Stimulated activated naive B cell treated with anti-CD40 and anti-IgM and Interleukin-4, amounts not matched to agents 10 μg/mL and 1 μg/mL and 100 μg/mL, for 72 hours (primary cell): Measurements from ENCODE around the gene RGMA.
A peak's percentile ranks its signal among the peaks of the same experiment; 100 is the strongest.

ENCODE experiments used
- ATAC-seq, 2 donors: fragments of 150-1000 bp; cut with Tn5 transposase; replicated peaks; 2 replicates each; pipeline ENCODE4 v1.10.0; 2021; ENCODE audit warnings: moderate library complexity in 1 of 2
- DNase-seq: peaks from one replicate; pipeline ENCODE4 v3.0.0; 2021
- H3K27ac Mint-ChIP-seq: one replicate; pipeline ENCODE4 v1.8.0; 2022; ENCODE audit warnings: mild to moderate bottlenecking, mixed read lengths
- H3K27me3 Mint-ChIP-seq, 2 donors: one replicate each; pipeline ENCODE4 v1.8.0; 2022; ENCODE audit warnings: mixed read lengths in 2 of 2
- H3K36me3 Mint-ChIP-seq, 2 donors: one replicate each; pipeline ENCODE4 v1.8.0; 2022; ENCODE audit warnings: mixed read lengths in 2 of 2, mild to moderate bottlenecking in 1 of 2
- H3K4me1 Mint-ChIP-seq, 2 donors: one replicate each; pipeline ENCODE4 v1.8.0; 2022; ENCODE audit warnings: mixed read lengths in 2 of 2, mild to moderate bottlenecking in 1 of 2
- H3K4me3 Mint-ChIP-seq, 2 donors: one replicate each; pipeline ENCODE4 v1.8.0; 2022; ENCODE audit warnings: mild to moderate bottlenecking in 2 of 2, mixed read lengths in 2 of 2, moderate library complexity in 1 of 2
- H3K9me3 Mint-ChIP-seq, 2 donors: one replicate each; pipeline ENCODE4 v1.8.0; 2022; ENCODE audit warnings: mixed read lengths in 2 of 2, mild to moderate bottlenecking in 1 of 2

Gene RGMA

GRCh38 chr15:93024716-93025624, 64.0 kb downstream of the RGMA start:
- H3K4me1 Mint-ChIP-seq = peaks cover 37 to 67% of the 10 kb centered on the region in 2 donors
- DNase-seq = no peak
- H3K9me3 Mint-ChIP-seq = no peaks in the 10 kb centered on the region
- peak overlapping the region; percentile 76 for H3K27ac Mint-ChIP-seq
- H3K4me3 Mint-ChIP-seq = no peak overlapping the region
- no peaks in the 10 kb centered on the region for H3K27me3 Mint-ChIP-seq
- ATAC-seq = no peak
- peaks cover 55 to 74% of the 10 kb centered on the region in 2 donors for H3K36me3 Mint-ChIP-seq

GRCh38 chr15:93024293-93024692, 64.7 kb downstream of the RGMA start:
- H3K36me3 Mint-ChIP-seq = peaks cover 59 to 77% of the 10 kb centered on the region in 2 donors
- DNase-seq = no peak
- no peaks in the 10 kb centered on the region for H3K9me3 Mint-ChIP-seq
- no peak overlapping the region for H3K4me3 Mint-ChIP-seq
- no peaks in the 10 kb centered on the region for H3K27me3 Mint-ChIP-seq
- peak overlapping the region; percentile 76 for H3K27ac Mint-ChIP-seq
- ATAC-seq = no peak
- peaks cover 33 to 64% of the 10 kb centered on the region in 2 donors for H3K4me1 Mint-ChIP-seq

DNA sequence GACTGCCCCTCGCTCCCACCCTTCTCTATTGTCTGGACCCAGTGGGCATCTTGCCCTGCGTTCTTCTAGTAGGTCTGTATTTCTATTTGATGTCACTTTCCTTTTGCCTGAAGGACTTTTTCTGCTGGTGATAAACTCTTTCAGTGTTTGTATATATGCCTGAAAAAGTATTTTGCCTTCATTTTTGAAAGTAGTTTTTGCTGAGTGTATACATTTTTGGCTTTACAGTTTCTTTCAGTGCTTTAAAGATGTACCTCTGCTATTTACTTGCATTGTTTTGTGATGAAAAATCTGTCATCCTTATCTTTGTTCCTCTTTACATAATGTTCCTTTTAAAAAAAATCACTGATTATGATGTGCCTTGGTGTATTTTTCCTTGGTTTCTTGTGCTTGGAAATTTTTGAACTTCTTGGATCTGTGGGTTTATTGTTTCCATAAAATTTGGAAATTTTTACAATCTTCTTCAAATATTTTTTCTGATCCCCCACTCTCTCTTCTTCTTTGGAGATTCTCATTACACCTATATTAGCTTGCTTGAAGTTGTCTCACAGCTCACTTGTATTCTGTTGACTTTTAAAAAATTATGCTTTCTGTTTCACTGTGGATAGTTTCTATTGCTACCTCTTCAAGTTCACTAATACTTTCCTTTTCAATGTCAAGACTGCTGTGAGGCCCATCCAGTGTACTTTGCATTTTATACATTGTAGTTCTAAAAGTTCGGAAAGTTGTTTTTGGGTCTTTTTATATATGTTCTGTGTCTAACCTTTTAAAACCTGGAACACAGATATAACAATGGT, 67.8 kb downstream of the RGMA start:
- H3K4me3 Mint-ChIP-seq = no peak overlapping the region
- H3K36me3 Mint-ChIP-seq = peaks cover 67 to 86% of the 10 kb centered on the region in 2 donors
- peak overlapping the region; percentile 14 for H3K27ac Mint-ChIP-seq
- no peaks in the 10 kb centered on the region for H3K9me3 Mint-ChIP-seq
- no peaks in the 10 kb centered on the region for H3K27me3 Mint-ChIP-seq
- peaks cover 32 to 51% of the 10 kb centered on the region in 2 donors for H3K4me1 Mint-ChIP-seq
- DNase-seq (no peak), ATAC-seq (peak in 1 of 2 donors; percentile 32)

- Mint-ChIP-seq H3K27ac (peak overlapping the region; percentile 4), H3K4me3 (no peak overlapping the region), H3K27me3 (no peaks in the 10 kb centered on the region), H3K4me1 (peaks cover 26 to 43% of the 10 kb centered on the region in 2 donors), H3K9me3 (no peaks in the 10 kb centered on the region), H3K36me3 (peaks cover 69 to 88% of the 10 kb centered on the region in 2 donors)
- no peak for DNase-seq
- no peak for ATAC-seq
Measured at GRCh38 chr15:93019971-93020370, 69.0 kb downstream of the RGMA start.

DNA sequence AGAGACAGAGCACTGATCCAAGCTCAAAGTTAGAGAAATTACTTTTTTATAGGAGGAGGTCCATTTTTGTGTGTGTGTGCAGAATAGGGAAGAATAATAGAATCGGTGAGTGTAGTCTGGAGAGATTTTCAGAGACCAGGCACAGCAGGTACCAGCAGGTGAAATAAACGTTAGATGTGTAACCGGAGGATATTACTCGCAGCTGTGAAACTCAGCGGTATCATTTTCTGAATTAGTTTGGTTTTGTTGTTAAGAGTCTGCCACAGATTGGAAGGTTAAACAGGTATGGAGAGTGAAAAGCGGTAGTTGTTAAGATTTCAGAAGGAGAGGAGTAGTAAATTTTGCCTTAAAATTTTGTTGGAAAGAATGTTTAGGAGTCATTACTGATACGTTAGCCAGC, 69.9 kb downstream of the RGMA start:
- peaks cover 70 to 88% of the 10 kb centered on the region in 2 donors for H3K36me3 Mint-ChIP-seq
- no peak overlapping the region for H3K4me3 Mint-ChIP-seq
- H3K27ac Mint-ChIP-seq = peak overlapping the region; percentile 27
- peaks cover 19 to 34% of the 10 kb centered on the region in 2 donors for H3K4me1 Mint-ChIP-seq
- DNase-seq = no peak
- no peaks in the 10 kb centered on the region for H3K9me3 Mint-ChIP-seq
- ATAC-seq = no peak
- H3K27me3 Mint-ChIP-seq = no peaks in the 10 kb centered on the region

GRCh38 chr15:93018574-93018973, 70.4 kb downstream of the RGMA start:
- Mint-ChIP-seq H3K4me1 (peaks cover 18 to 33% of the 10 kb centered on the region in 2 donors), H3K9me3 (no peaks in the 10 kb centered on the region), H3K27ac (peak overlapping the region; percentile 64), H3K4me3 (no peak overlapping the region), H3K27me3 (no peaks in the 10 kb centered on the region), H3K36me3 (peaks cover 69 to 85% of the 10 kb centered on the region in 2 donors)
- ATAC-seq = no peak
- DNase-seq = no peak

GRCh38 chr15:93017526-93017925, 71.5 kb downstream of the RGMA start:
- Mint-ChIP-seq H3K36me3 (peaks cover 68 to 85% of the 10 kb centered on the region in 2 donors), H3K4me3 (no peak overlapping the region), H3K27me3 (no peaks in the 10 kb centered on the region), H3K27ac (no peak overlapping the region), H3K9me3 (no peaks in the 10 kb centered on the region), H3K4me1 (peaks cover 11 to 22% of the 10 kb centered on the region in 2 donors)
- ATAC-seq = no peak
- DNase-seq = no peak

DNA sequence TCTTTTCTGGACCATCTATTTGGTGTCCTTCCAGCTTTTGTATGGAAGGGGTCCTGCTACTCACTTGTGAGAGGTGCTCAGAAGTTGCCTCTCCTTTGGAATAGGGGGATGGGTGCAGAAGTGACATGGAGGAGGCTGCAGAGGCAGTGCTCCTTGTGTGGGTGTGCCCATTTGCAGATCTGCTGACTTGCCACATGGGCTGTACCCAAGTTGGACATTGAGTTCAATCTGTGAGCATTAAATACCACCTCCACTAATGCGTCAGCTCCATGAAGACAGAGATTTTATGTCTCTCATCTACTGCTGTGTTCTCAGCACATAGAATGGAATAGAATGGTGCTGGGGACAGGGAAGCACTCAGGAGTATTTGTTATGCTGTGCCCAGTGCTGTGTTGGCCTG, 76.2 kb downstream of the RGMA start:
- H3K9me3 Mint-ChIP-seq = no peaks in the 10 kb centered on the region
- no peaks in the 10 kb centered on the region for H3K4me1 Mint-ChIP-seq
- H3K27ac Mint-ChIP-seq = no peak overlapping the region
- no peak overlapping the region for H3K4me3 Mint-ChIP-seq
- DNase-seq = no peak
- H3K36me3 Mint-ChIP-seq = peaks cover 49 to 66% of the 10 kb centered on the region in 2 donors
- ATAC-seq = no peak
- no peaks in the 10 kb centered on the region for H3K27me3 Mint-ChIP-seq

DNA sequence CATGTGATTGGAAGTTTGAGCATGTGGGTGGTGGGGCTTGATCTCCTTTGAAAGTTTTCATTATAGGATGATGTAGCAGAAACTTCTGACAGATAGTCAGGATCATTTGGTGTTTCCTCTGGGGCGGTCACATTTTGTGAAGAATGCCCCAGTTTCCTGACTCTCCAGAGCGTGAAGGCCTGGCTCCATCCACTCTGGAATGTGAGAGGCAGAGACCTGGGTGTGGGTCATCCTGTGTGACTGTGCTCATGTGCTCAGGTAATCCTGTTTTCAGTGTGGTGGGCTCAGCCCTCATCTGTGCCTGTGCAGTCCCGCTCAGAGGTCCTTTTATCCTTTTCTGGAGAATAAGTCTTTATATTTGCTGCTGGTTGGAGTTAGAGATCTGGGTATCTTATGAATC, 81.0 kb downstream of the RGMA start:
- peaks cover 33 to 64% of the 10 kb centered on the region in 2 donors for H3K36me3 Mint-ChIP-seq

DNA sequence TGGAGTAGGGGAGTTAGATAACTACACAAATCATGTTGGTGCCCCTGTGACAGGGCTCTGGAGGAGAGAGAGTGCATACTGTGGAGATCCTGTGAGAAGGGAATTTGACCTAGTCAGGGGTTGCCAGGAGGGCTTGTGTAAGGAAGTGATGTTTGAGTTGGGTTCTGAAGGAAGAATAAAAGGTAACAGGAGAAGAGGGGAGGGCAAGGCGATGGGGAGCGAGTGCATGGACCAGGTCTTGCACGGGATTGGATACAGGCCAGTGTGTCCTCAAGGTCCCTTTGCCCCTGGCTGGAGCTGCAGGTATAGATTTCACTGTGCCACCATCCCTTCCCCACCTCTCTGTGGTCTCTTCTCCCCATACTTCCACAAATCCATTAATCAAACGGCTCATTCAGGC, 83.9 kb downstream of the RGMA start:
- peaks cover 0 to 15% of the 10 kb centered on the region in 2 donors for H3K4me1 Mint-ChIP-seq
- peak overlapping the region; percentile 48 for H3K27ac Mint-ChIP-seq
- no peaks in the 10 kb centered on the region for H3K27me3 Mint-ChIP-seq
- no peak for ATAC-seq
- H3K36me3 Mint-ChIP-seq = peaks cover 41 to 68% of the 10 kb centered on the region in 2 donors
- H3K9me3 Mint-ChIP-seq = no peaks in the 10 kb centered on the region
- no peak for DNase-seq
- peak overlapping the region in 1 of 2 donors; percentile 3 for H3K4me3 Mint-ChIP-seq

More for the DNA sequence above, 81.0 kb downstream of the RGMA start:
- no peak for ATAC-seq
- peak overlapping the region; percentile 28 for H3K27ac Mint-ChIP-seq
- H3K4me3 Mint-ChIP-seq = no peak overlapping the region
- H3K27me3 Mint-ChIP-seq = no peaks in the 10 kb centered on the region
- DNase-seq = no peak
- H3K4me1 Mint-ChIP-seq = no peaks in the 10 kb centered on the region
- no peaks in the 10 kb centered on the region for H3K9me3 Mint-ChIP-seq

DNA sequence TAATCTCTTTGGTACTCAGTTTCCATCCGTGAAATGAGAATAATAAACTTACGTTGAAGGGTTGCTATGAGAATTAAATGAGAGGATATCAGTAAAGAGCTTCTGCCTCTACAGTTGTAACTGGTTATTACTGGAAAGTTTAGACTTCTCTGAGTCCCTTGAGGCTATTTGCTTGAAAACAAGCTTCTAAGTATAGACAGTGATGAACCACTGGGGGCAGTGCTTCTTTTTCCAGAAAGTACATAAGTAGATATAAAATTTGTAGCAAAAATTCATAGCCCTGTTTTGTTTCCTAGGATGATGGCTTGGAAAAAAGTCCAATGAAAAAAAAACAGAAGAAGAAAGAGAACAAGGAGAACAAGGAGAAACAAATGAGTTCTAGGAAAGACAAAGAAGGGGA, 87.1 kb downstream of the RGMA start:
- Mint-ChIP-seq H3K27me3 (no peaks in the 10 kb centered on the region), H3K36me3 (peaks cover 43 to 78% of the 10 kb centered on the region in 2 donors), H3K4me1 (peaks cover 0 to 16% of the 10 kb centered on the region in 2 donors), H3K27ac (peak overlapping the region; percentile 3), H3K4me3 (no peak overlapping the region), H3K9me3 (no peaks in the 10 kb centered on the region)
- ATAC-seq (no peak), DNase-seq (no peak)

DNA sequence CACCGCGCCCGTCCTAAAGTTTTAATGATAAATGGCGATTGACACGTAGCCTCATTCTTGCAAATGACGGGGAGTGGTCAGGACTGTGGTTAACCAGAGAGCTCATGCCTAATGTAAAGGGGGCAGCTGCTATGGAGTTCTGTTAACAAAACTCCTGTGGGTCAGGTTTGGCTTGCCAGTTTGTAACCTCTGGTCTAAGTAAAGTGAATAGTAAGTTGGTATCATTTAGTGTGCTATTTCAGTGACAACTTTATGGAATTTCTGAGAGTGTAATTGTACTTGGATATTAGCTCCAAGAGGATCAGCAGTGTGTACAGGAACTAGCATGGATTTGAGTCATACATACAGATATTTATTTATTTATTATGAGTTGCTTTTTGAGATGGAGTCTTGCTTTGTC, 87.9 kb downstream of the RGMA start:
- no peaks in the 10 kb centered on the region for H3K9me3 Mint-ChIP-seq
- H3K27me3 Mint-ChIP-seq = no peaks in the 10 kb centered on the region
- no peak overlapping the region for H3K27ac Mint-ChIP-seq
- DNase-seq (no peak), ATAC-seq (no peak)
- peaks cover 0 to 16% of the 10 kb centered on the region in 2 donors for H3K4me1 Mint-ChIP-seq
- H3K36me3 Mint-ChIP-seq = peaks cover 47 to 81% of the 10 kb centered on the region in 2 donors
- no peak overlapping the region for H3K4me3 Mint-ChIP-seq

DNA sequence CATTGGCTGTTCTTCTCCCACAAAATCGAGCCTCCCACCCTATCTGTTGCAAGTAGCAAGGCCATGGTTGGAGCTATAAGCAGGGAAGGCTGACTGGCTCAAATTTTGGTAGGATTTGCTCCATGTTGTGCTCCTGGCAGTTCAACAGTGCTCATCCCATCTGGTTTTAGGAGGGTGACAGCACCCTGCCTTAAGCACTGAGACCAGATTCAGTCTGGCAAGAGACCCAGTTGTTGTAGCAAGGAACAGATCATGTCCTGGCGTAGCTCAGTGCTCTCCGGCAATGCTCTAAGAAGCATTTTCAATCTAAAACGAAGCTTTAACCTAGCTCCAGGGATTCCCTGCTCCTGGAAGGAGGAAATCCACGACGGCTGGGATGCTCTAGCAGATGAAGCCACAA, 91.2 kb downstream of the RGMA start:
- Mint-ChIP-seq H3K27ac (no peak overlapping the region), H3K36me3 (peaks cover 55 to 73% of the 10 kb centered on the region in 2 donors)
- no peak for DNase-seq

DNA sequence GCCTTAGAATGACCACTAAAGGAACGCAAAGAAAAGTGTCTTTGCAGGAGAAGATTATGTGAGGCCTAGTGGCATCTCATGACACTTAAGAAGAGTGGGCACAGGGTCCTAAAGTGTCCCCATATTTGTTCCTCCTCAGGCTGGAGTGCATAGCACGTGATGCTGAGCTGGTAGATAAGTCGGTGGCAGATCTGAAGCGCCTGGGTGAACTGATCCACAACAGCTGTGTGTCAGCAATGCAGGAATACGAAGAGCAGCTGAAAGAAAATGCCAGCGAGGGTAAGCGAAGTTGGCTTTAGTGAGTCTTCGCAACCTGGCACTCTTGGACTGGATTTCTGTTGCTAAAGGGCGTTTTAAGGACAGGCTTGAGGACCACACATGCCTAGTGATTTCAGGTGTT, 96.3 kb downstream of the RGMA start:
- no peak overlapping the region for H3K4me3 Mint-ChIP-seq
- H3K36me3 Mint-ChIP-seq = peaks cover 50 to 71% of the 10 kb centered on the region in 2 donors
- no peak for DNase-seq
- no peaks in the 10 kb centered on the region for H3K27me3 Mint-ChIP-seq
- no peak for ATAC-seq
- no peaks in the 10 kb centered on the region for H3K9me3 Mint-ChIP-seq
- H3K4me1 Mint-ChIP-seq = peaks cover 10 to 21% of the 10 kb centered on the region in 2 donors
- H3K27ac Mint-ChIP-seq = no peak overlapping the region

More for the DNA sequence above, 91.2 kb downstream of the RGMA start:
- Mint-ChIP-seq H3K4me3 (no peak overlapping the region), H3K4me1 (peaks cover 0 to 16% of the 10 kb centered on the region in 2 donors), H3K9me3 (no peaks in the 10 kb centered on the region), H3K27me3 (no peaks in the 10 kb centered on the region)
- ATAC-seq = no peak
